Glomerular visceral epithelial cell (primary cell): Measurements from ENCODE around the gene MYO5C.

Source experiments
- DNase-seq: peaks from one replicate; pipeline ENCODE4 v3.0.0-alpha.2; 2016; ENCODE audit errors: extremely low spot score

MYO5C gene, protein sequence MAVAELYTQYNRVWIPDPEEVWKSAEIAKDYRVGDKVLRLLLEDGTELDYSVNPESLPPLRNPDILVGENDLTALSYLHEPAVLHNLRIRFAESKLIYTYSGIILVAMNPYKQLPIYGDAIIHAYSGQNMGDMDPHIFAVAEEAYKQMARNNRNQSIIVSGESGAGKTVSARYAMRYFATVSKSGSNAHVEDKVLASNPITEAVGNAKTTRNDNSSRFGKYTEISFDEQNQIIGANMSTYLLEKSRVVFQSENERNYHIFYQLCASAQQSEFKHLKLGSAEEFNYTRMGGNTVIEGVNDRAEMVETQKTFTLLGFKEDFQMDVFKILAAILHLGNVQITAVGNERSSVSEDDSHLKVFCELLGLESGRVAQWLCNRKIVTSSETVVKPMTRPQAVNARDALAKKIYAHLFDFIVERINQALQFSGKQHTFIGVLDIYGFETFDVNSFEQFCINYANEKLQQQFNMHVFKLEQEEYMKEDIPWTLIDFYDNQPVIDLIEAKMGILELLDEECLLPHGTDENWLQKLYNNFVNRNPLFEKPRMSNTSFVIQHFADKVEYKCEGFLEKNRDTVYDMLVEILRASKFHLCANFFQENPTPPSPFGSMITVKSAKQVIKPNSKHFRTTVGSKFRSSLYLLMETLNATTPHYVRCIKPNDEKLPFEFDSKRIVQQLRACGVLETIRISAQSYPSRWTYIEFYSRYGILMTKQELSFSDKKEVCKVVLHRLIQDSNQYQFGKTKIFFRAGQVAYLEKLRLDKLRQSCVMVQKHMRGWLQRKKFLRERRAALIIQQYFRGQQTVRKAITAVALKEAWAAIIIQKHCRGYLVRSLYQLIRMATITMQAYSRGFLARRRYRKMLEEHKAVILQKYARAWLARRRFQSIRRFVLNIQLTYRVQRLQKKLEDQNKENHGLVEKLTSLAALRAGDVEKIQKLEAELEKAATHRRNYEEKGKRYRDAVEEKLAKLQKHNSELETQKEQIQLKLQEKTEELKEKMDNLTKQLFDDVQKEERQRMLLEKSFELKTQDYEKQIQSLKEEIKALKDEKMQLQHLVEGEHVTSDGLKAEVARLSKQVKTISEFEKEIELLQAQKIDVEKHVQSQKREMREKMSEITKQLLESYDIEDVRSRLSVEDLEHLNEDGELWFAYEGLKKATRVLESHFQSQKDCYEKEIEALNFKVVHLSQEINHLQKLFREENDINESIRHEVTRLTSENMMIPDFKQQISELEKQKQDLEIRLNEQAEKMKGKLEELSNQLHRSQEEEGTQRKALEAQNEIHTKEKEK (N-terminal part only)

GRCh38 chr15:52295421-52296001 lies at the start of gene MYO5C:
Gene MYO5C, minus strand, starts transcription at chr15:52295804. Its CDS starts 168 bp downstream, at chr15:52295636.
- peak; percentile 80 for DNase-seq

GRCh38 chr15:52344592-52344991 lies 49.0 kb upstream of the MYO5C start:
- no peak for DNase-seq

- no peak for DNase-seq
Measured at GRCh38 chr15:52343831-52344230, 48.2 kb upstream of the MYO5C start.

GRCh38 chr15:52340093-52340492 lies 44.5 kb upstream of the MYO5C start:
- no peak for DNase-seq

DNA sequence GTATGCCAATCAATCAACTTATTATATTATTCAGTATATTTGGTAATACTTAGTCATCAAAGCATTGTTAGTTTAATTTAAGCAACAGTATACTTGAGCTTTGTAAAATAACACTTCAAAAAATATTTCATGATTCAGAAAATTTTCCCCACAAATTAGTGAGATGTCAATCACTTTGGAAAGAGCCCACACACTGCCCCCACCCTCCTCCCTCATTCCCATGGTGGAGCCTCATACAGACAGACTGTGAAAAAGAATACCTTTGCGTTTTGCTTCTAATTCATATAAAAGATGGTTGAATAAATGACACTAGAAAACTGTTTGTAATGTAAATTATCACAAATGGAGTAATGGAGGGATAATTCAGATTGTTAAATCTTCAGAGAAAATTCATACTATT lies 43.3 kb upstream of the MYO5C start:
- no peak for DNase-seq

GRCh38 chr15:52338058-52338457 lies 42.5 kb upstream of the MYO5C start:
- DNase-seq, result no peak

GRCh38 chr15:52337198-52337853 lies 41.7 kb upstream of the MYO5C start:
- peak; percentile 43 for DNase-seq

DNA sequence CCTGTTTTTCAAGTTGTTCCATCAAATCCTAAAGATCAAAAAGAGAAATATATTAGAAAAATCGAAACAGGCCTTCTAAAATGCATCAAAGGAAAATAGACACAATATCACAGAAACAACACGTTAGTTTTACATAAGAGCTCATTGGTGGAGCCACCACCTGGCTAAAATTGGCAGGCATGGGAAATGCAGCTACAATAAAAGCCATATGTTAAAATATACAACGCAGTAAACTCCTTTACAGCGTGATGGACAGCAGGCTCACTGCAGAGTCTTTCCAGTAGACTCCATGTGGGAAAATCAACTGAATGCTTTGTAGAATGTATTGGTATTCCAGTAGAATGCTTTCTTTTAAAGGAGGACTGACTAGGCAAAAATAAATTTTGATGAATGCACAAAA lies 40.9 kb upstream of the MYO5C start:
- no peak for DNase-seq

- DNase-seq, result peak; percentile 30
Measured at GRCh38 chr15:52334491-52335160, 39.0 kb upstream of the MYO5C start.

- peak; percentile 58 for DNase-seq
Measured at GRCh38 chr15:52331490-52332240, 36.1 kb upstream of the MYO5C start.

DNA sequence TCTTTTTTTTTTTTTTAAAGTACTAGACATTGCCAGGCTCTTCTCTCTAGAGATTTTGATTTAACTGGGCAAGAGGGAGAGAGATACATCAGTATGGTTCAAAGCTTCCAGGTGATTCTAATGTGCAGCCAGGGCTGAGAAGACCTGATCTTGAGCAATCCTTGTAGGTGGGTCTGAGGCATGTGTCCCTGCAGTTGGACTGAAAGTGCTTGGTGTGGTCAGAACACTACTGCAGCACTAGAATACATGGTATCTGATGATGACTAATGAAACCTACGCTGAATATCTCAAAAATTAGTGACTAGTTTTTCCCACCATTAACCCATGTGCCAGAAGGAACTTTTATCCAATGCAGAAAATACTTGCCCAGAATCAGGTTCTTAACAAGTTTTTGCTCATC lies 34.4 kb upstream of the MYO5C start:
- no peak for DNase-seq

GRCh38 chr15:52329150-52329549 lies 33.5 kb upstream of the MYO5C start:
- DNase-seq, result no peak

DNA sequence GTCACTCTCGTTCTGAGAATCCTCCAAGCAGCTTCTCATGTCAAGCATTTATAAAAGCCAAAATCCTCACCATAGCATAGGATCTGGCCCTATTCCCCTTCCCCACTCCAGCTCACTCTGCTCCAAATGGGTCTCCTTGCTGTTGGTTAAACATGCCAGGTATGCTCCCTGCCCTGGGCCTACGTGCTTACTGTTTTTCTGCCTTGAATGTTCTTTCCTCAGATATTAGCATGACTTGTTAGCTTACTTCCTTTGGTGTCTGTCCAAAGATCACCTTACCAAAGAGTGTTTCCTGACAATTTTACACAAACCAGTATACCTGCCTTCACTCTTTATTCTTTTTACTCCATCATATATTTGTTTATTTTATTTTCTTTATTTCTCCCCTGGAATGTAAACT lies 33.1 kb upstream of the MYO5C start:
- DNase-seq, result no peak

DNA sequence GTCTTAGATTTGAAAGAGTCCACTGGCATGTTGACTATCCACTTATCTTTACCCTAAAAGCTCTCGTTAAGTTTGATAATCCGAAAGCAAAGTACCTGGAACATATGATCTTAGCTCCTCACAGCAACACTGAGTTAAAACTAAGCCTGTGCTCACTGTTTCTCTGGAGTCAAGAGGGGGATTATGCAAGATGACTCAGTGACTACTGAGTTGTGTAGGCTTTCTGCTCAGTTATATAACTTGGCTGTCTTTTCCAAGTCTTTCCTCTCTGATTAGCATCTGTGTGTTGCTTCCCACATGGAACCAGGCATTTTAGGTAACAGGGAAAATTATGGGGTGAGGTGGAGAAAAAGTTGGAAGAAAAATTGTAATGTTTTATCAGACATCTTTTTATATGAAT lies 31.2 kb upstream of the MYO5C start:
- no peak for DNase-seq

DNA sequence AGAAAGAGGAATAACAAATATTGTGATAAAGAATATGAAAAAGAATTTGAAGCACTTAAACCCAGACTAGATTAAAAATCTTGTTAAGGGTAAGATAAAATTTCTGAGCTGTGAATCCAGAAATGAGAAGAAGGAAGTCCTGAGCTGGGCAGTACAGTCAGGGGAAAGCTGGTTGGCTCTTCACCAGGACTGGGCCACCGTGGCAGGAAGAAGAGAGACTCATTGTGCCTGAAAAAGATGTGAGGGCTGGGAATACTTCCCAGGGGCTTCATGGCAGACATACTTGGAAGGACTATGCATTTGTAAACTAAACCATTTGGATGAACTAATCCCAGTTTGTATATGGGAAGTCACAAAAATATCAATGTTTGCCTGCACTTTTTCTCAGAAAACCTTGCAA lies 28.5 kb upstream of the MYO5C start:
- DNase-seq, result no peak

DNA sequence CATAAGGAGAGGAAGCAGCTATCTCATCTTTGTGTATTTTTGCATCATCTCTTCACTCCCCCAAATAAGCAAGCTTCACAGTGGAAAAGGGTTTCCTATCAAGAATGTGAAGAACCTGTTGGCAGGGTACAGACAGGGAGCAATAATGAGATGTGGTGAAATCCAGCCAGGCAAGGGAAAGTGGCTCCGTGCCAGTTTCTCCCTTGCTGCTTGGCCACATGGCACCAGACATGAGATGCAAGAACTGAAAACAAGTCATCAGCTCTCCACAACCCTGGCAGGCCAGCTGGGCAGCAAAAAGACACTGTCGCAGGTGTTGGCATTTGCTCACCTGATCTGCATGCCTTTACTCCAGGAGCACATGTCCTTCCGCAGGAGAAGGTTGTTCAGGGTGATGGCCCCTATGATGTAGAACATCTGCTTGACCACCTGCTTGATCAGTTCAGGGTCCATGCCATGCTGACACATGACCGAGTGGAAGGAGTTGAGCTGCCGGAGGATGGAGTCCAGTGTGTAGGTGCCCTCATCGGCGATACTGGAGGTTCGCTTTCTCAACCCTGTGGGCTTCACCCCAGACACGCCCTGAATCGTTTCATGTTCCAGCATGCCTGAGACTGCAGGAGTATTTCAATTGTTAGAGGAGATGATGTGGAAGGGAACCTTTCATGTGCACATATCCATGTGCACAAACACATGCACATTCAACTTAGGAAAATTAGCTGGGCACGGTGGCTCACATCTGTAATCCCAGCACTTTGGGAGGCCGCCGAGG lies 23.3 kb upstream of the MYO5C start:
- peak; percentile 6 for DNase-seq

DNA sequence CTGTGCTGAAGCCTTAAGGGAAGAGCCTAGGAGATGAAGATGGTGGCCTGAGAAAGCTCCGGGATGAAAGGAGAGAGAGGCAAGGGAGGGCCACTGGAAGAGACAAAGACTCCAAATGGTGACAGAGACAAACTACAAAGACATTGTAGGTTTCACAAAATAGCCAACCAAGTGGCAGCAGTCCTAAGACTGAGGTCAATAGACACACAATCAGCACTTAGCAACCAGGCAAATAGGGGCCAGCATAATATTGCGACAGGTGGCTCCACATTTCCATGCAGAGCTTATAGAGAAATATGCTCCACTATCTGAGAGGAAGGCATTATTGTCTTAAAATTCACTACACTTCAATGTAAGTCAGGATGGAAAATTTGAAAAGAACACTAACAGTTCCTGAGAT lies 22.1 kb upstream of the MYO5C start:
- no peak for DNase-seq

GRCh38 chr15:52317022-52317421 lies 21.4 kb upstream of the MYO5C start:
- no peak for DNase-seq

- DNase-seq, result no peak
Measured at GRCh38 chr15:52309154-52309548, 13.5 kb upstream of the MYO5C start.
